Fibroblast of lung (primary cell): ENCODE results near the gene VANGL1. TPM values are rescaled to one million over a fixed set of nuclear protein-coding genes. Genes with fewer than 3 reads are reported as not detected.

Source experiments
- DNase-seq, 2 donors: peaks; one replicate each; pipeline versions ENCODE4 v3.0.0 to v3.0.0-alpha.2; 2010; ENCODE audit warnings: low read depth in 2 of 2
- H2AFZ ChIP-seq: 2 replicates; pipeline ENCODE4 v1.5.1; 2012; ENCODE audit warnings: low read length, control low read depth, inconsistent platforms
- H3K27ac ChIP-seq: 2 replicates; pipeline ENCODE4 v1.5.1; 2011; ENCODE audit warnings: low read length, control low read depth; ENCODE audit not compliant: insufficient read depth
- H3K27me3 ChIP-seq: 2 replicates; pipeline ENCODE4 v1.5.1; 2011; ENCODE audit warnings: mild to moderate bottlenecking, low read length; ENCODE audit not compliant: control insufficient read depth, insufficient read depth
- H3K36me3 ChIP-seq: 2 replicates; pipeline ENCODE4 v1.5.1; 2011; ENCODE audit warnings: low read length; ENCODE audit not compliant: control insufficient read depth, insufficient read depth
- H3K4me1 ChIP-seq: 2 replicates; pipeline ENCODE4 v1.5.1; 2011; ENCODE audit warnings: low read length; ENCODE audit not compliant: control insufficient read depth, insufficient read depth; ENCODE audit errors: extremely low read depth
- H3K4me2 ChIP-seq: 2 replicates; pipeline ENCODE4 v1.5.1; 2011; ENCODE audit warnings: low read length, control low read depth; ENCODE audit not compliant: insufficient read depth; ENCODE audit errors: extremely low read depth
- H3K4me3 ChIP-seq, 4 experiments: fragments of 200-600 bp in 1 of 4; sonication (generic) in 1 of 4; replicated peaks in 1 of 4; 2 replicates each; pipeline ENCODE4 v1.5.1; 2011 to 2016; ENCODE audit warnings: low read length in 4 of 4, low read depth in 3 of 4, mild to moderate bottlenecking in 3 of 4, control low read depth in 2 of 4, inconsistent platforms in 1 of 4, mixed read lengths in 1 of 4; ENCODE audit not compliant: insufficient read depth in 1 of 4; ENCODE audit errors: control extremely low read depth in 1 of 4
- H3K79me2 ChIP-seq: 2 replicates; pipeline ENCODE4 v1.5.1; 2012; ENCODE audit warnings: mild to moderate bottlenecking, low read length, inconsistent platforms; ENCODE audit not compliant: control insufficient read depth, insufficient read depth
- H3K9ac ChIP-seq: 2 replicates; pipeline ENCODE4 v1.5.1; 2011; ENCODE audit warnings: mild to moderate bottlenecking, low read length, control low read depth; ENCODE audit not compliant: insufficient read depth
- H3K9me3 ChIP-seq: 2 replicates; pipeline ENCODE4 v1.5.1; 2012; ENCODE audit warnings: low read depth, low read length; ENCODE audit not compliant: control insufficient read depth, insufficient read depth
- H4K20me1 ChIP-seq: 2 replicates; pipeline ENCODE4 v1.5.1; 2011; ENCODE audit warnings: low read length; ENCODE audit not compliant: control insufficient read depth, insufficient read depth; ENCODE audit errors: extremely low read depth
- EZH2 ChIP-seq: IDR thresholded peaks from 2 replicates; pipeline ENCODE4 v1.5.1; 2012; ENCODE audit warnings: low read length, control low read depth, mild to moderate bottlenecking; ENCODE audit errors: missing control alignments
- polyA plus RNA-seq, 2 donors: library from polyadenylated mRNA; depleted of rRNA in 1 of 2; stranded (reverse) in 1 of 2; unstranded in 1 of 2; fragments of >200 nt; gene quantifications; 2 replicates each; pipeline ENCODE4 v1.2.1, GENCODE V29; 2011 to 2012; ENCODE audit warnings: missing spikeins in 1 of 2
- total RNA-seq: library from RNA; depleted of rRNA; stranded (reverse); fragments of >200 nt; gene quantifications from 2 replicates; pipeline ENCODE4 v1.2.1, GENCODE V29; 2014
- TF ChIP-seq, protein P1 (sequence below), 2 donors: IDR thresholded peaks in 1 of 2; conservative IDR thresholded peaks in 1 of 2; 1 replicate in 1 of 2; 2 replicates in 1 of 2; pipeline ENCODE4 v1.5.1; 2011 to 2012; ENCODE audit warnings: low read length in 2 of 2, control low read depth in 1 of 2, inconsistent platforms in 1 of 2, low read depth in 1 of 2, mild to moderate bottlenecking in 1 of 2

Gene VANGL1
- total and polyA plus RNA-seq, 2 donors (not counting 1 experiment from before 2014, with no cell fraction given) = 8.1 to 10.7 TPM

DNA sequence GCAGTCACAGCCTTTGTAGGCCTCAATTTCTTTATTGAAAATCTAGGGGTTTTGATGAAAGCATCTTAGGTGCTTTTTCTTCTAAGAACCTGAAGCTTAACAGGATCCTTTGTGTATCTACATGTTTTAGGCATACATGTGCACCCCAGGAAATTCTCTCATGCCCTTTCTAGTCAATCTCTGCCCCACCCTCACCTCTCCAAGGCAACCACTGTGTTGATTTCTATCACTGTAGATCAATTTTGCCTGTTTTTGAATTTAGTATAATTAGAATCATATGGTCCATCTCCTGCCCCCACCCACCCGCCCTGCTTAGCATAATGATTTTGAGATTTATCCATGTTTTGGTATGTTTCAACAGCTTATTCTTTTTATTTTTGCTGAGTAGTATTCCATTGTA, 19.4 kb downstream of the VANGL1 start:
- H3K36me3 ChIP-seq = peaks cover 13% of the 10 kb centered on the region
- no peak overlapping the region for H2AFZ ChIP-seq
- H3K4me3 ChIP-seq = no peak overlapping the region
- no peaks in the 10 kb centered on the region for H3K79me2 ChIP-seq
- no peak for DNase-seq
- no peaks in the 10 kb centered on the region for H3K27me3 ChIP-seq
- no peak overlapping the region for H3K9ac ChIP-seq
- no peak overlapping the region for H3K4me2 ChIP-seq
- no peaks in the 10 kb centered on the region for H3K4me1 ChIP-seq
- H3K27ac ChIP-seq = no peak overlapping the region
- no peaks in the 10 kb centered on the region for H4K20me1 ChIP-seq
- TF ChIP-seq, protein P1, sequence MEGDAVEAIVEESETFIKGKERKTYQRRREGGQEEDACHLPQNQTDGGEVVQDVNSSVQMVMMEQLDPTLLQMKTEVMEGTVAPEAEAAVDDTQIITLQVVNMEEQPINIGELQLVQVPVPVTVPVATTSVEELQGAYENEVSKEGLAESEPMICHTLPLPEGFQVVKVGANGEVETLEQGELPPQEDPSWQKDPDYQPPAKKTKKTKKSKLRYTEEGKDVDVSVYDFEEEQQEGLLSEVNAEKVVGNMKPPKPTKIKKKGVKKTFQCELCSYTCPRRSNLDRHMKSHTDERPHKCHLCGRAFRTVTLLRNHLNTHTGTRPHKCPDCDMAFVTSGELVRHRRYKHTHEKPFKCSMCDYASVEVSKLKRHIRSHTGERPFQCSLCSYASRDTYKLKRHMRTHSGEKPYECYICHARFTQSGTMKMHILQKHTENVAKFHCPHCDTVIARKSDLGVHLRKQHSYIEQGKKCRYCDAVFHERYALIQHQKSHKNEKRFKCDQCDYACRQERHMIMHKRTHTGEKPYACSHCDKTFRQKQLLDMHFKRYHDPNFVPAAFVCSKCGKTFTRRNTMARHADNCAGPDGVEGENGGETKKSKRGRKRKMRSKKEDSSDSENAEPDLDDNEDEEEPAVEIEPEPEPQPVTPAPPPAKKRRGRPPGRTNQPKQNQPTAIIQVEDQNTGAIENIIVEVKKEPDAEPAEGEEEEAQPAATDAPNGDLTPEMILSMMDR (conservative IDR thresholded peaks at IDR 0.05 in 1 of 2, IDR thresholded peaks at IDR 0.05 in 1 of 2; ENCODE audit: low read depth in 1 of 2, low read length in 2 of 2) = no peak
- no peak for TF ChIP-seq EZH2
- no peaks in the 10 kb centered on the region for H3K9me3 ChIP-seq

DNA sequence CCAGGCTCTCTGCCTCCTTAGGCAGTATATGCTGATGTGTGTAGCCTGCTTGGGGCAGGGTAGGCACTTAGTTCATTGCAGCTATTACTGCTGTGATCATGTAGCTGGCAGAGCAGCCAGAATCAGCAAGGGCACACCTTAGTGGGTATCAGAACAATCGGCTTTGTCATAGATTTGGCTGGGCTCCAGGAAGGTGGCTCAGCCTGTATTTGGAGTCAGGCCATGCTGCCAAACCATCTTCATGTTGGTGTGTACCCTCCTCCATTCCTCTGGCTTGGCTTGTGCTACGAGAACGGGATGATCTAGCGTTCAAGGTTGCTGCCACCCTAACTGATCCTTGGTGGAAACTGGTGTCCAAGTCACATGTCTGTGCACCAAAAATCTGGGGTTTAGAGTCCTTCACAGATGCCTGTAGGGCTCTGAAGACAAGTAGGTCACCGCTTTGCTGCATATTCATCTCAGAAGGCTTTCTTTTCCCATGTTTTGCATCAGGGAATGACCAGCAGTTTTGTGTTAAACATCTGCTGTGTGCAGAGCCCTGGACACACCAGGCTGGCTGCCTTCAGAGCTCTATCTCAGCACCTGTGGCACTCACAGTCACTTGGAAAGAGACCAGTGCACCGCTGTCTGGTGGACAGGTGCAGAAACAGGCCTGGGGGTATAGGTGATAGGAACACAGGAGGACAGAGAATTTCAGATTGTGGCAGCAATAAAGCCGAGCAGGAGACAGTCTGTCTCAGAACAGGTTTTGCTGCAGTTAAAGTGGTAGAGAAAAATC, 23.7 kb downstream of the VANGL1 start:
- H3K27ac ChIP-seq = no peak overlapping the region
- no peaks in the 10 kb centered on the region for H3K27me3 ChIP-seq
- no peak overlapping the region for H3K4me3 ChIP-seq
- no peaks in the 10 kb centered on the region for H4K20me1 ChIP-seq
- peaks cover 6% of the 10 kb centered on the region for H3K4me1 ChIP-seq
- TF ChIP-seq, protein P1 (conservative IDR thresholded peaks at IDR 0.05 in 1 of 2, IDR thresholded peaks at IDR 0.05 in 1 of 2; ENCODE audit: low read depth in 1 of 2, low read length in 2 of 2) = no peak
- TF ChIP-seq EZH2 = no peak
- H3K36me3 ChIP-seq = peaks cover 10% of the 10 kb centered on the region
- no peaks in the 10 kb centered on the region for H3K79me2 ChIP-seq
- DNase-seq = no peak
- H3K9ac ChIP-seq = no peak overlapping the region
- no peak overlapping the region for H3K4me2 ChIP-seq
- H3K9me3 ChIP-seq = no peaks in the 10 kb centered on the region
- no peak overlapping the region for H2AFZ ChIP-seq

DNA sequence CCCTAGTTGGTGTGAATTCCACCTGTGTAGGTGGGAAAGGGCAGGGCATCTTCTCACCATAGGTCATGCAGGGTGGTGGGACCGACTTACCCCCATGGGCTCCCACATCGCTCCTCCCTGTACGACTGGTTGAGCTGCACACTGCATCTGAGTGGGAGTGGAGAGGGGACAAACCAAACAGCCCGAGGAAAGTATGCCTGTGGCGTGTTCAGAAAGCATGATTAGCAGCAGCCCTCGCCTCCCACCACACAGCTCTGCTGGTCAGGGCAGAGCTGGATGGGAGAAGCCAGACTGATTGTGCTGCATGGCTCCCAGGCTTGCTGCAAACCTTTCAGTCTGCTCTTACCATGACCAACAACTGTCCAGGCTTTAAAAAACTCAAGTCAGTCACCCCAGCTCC, 24.4 kb downstream of the VANGL1 start:
- Histone ChIP-seq H2AFZ (no peak overlapping the region), H3K4me2 (no peak overlapping the region), H3K9ac (no peak overlapping the region), H3K36me3 (peaks cover 10% of the 10 kb centered on the region), H3K4me3 (no peak overlapping the region), H3K27me3 (no peaks in the 10 kb centered on the region), H3K9me3 (no peaks in the 10 kb centered on the region), H4K20me1 (no peaks in the 10 kb centered on the region), H3K4me1 (peaks cover 10% of the 10 kb centered on the region), H3K27ac (no peak overlapping the region), H3K79me2 (no peaks in the 10 kb centered on the region)
- TF ChIP-seq, protein P1 (conservative IDR thresholded peaks at IDR 0.05 in 1 of 2, IDR thresholded peaks at IDR 0.05 in 1 of 2; ENCODE audit: low read depth in 1 of 2, low read length in 2 of 2) = no peak
- TF ChIP-seq EZH2 = no peak
- DNase-seq = no peak
